ENCODE data around the gene DAGLA. TPM values are rescaled to one million over a fixed set of nuclear protein-coding genes. Genes with fewer than 3 reads are reported as not detected.
A peak's percentile ranks its signal among the peaks of the same experiment; 100 is the strongest.

Gene DAGLA
- total RNA-seq, 1 donor: 3.6 TPM

DNA sequence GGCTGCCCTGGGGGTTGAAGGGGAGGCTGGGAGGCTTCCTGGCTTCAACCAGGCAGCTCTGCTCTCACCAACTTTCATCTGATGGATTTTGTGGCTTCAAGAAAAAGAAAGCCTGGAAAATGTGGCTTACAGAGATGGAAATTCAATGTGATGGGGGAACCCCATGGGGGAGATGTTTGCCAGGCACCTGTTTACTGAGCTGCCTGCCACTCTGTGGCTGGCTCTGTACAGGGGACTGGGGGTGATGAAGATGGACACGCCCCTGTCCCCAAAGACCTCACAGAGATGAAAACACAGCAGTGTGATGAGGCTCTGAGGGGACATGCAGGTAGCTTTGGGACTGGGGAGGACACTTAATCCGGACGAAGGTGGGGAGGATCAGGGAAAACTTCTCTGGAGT, 102.1 kb downstream of the DAGLA start:
- Histone ChIP-seq H3K27ac (ENCODE audit: low read depth, low read length) (no peak overlapping the region), H3K36me3 (ENCODE audit: insufficient read depth, low read length) (peaks cover 16% of the 10 kb centered on the region)
- no peak for TF ChIP-seq CTCF (IDR thresholded peaks at IDR 0.05; ENCODE audit: extremely low read depth, low read depth, low read length)

GRCh38 chr11:61782841-61783240, 102.7 kb downstream of the DAGLA start:
- peak; percentile 78 for DNase-seq (ENCODE audit: insufficient read length, low spot score, missing footprints)
- H3K9me3 ChIP-seq (ENCODE audit: low read depth, low read length): no peaks in the 10 kb centered on the region
- H3K36me3 ChIP-seq (ENCODE audit: insufficient read depth, low read length): peaks cover 22% of the 10 kb centered on the region
- H3K27ac ChIP-seq (ENCODE audit: low read depth, low read length): no peak overlapping the region
- H2AFZ ChIP-seq (ENCODE audit: low read length): no peak overlapping the region
- H3K79me2 ChIP-seq (ENCODE audit: insufficient read depth, low read length): no peaks in the 10 kb centered on the region
- no peaks in the 10 kb centered on the region for H3K27me3 ChIP-seq (ENCODE audit: insufficient read depth, low read length)
- TF ChIP-seq CTCF (IDR thresholded peaks at IDR 0.05; ENCODE audit: extremely low read depth, low read depth, low read length): no peak
- H3K4me2 ChIP-seq (ENCODE audit: insufficient read depth, low read length): no peak overlapping the region
- H3K4me1 ChIP-seq (ENCODE audit: insufficient read depth, low read length): no peaks in the 10 kb centered on the region
- no peak overlapping the region for H3K4me3 ChIP-seq (ENCODE audit: insufficient read depth, low read length)
- peaks cover 3% of the 10 kb centered on the region for H4K20me1 ChIP-seq (ENCODE audit: insufficient read depth, low read length)

More for the DNA sequence above, 102.1 kb downstream of the DAGLA start:
- Histone ChIP-seq H3K4me1 (ENCODE audit: insufficient read depth, low read length) (no peaks in the 10 kb centered on the region), H3K4me3 (ENCODE audit: insufficient read depth, low read length) (no peak overlapping the region), H3K4me2 (ENCODE audit: insufficient read depth, low read length) (no peak overlapping the region), H3K79me2 (ENCODE audit: insufficient read depth, low read length) (no peaks in the 10 kb centered on the region), H3K27me3 (ENCODE audit: insufficient read depth, low read length) (no peaks in the 10 kb centered on the region), H3K9me3 (ENCODE audit: low read depth, low read length) (no peaks in the 10 kb centered on the region), H2AFZ (ENCODE audit: low read length) (no peak overlapping the region), H4K20me1 (ENCODE audit: insufficient read depth, low read length) (no peaks in the 10 kb centered on the region)
- no peak for DNase-seq (ENCODE audit: insufficient read length, low spot score, missing footprints)

DNA sequence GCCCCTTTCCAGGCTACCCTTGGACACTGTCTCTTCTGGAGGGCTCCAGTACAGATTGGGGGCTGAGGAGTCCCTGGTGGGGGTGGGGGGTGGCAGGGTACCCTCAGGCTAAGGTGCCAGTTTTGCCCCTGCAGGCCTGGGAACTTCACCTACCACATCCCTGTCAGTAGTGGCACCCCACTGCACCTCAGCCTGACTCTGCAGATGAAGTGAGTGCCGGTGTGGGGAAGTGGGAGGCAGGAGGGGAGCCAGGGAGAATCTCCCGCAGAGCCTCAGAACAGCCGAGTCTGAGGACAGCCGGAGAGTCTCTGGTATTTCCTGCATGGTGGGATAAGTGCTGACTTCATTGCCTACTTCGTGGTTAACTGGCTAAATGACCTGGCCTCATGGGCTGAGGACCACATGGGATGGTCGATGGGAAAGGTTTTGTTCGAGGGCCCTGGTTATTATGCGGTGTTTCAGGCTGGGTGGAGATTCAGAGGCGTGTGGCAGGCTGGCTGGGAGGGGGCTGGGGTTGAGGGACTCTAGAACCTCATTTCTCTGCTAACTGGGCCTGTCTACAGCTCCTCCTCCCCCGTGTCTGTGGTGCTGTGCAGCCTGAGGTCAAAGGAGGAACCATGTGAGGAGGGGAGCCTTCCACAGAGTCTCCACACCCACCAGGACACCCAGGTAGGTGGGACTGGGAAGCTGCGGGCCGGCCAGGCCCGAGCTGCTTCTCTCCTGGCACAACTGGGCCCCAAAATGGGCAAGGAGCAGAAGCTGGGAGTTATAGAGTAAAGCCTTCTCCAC, 103.7 kb downstream of the DAGLA start:
- no peak for TF ChIP-seq CTCF (IDR thresholded peaks at IDR 0.05; ENCODE audit: extremely low read depth, low read depth, low read length)
- Histone ChIP-seq H4K20me1 (ENCODE audit: insufficient read depth, low read length) (peaks cover 5% of the 10 kb centered on the region), H3K4me3 (ENCODE audit: insufficient read depth, low read length) (no peak overlapping the region), H3K4me1 (ENCODE audit: insufficient read depth, low read length) (no peaks in the 10 kb centered on the region), H3K36me3 (ENCODE audit: insufficient read depth, low read length) (peaks cover 33% of the 10 kb centered on the region), H3K27me3 (ENCODE audit: insufficient read depth, low read length) (no peaks in the 10 kb centered on the region), H3K4me2 (ENCODE audit: insufficient read depth, low read length) (no peak overlapping the region), H3K79me2 (ENCODE audit: insufficient read depth, low read length) (no peaks in the 10 kb centered on the region), H2AFZ (ENCODE audit: low read length) (no peak overlapping the region), H3K27ac (ENCODE audit: low read depth, low read length) (no peak overlapping the region), H3K9me3 (ENCODE audit: low read depth, low read length) (no peaks in the 10 kb centered on the region)
- peak; percentile 90 for DNase-seq (ENCODE audit: insufficient read length, low spot score, missing footprints)

GRCh38 chr11:61784506-61784805, 104.3 kb downstream of the DAGLA start:
- H3K27me3 ChIP-seq (ENCODE audit: insufficient read depth, low read length): no peaks in the 10 kb centered on the region

More at GRCh38 chr11:61784506-61784805, 104.3 kb downstream of the DAGLA start:
- no peak for TF ChIP-seq CTCF (IDR thresholded peaks at IDR 0.05; ENCODE audit: extremely low read depth, low read depth, low read length)
- H3K4me2 ChIP-seq (ENCODE audit: insufficient read depth, low read length): no peak overlapping the region
- H3K27ac ChIP-seq (ENCODE audit: low read depth, low read length): no peak overlapping the region
- no peak overlapping the region for H3K4me3 ChIP-seq (ENCODE audit: insufficient read depth, low read length)
- DNase-seq (ENCODE audit: insufficient read length, low spot score, missing footprints): peak; percentile 80
- H2AFZ ChIP-seq (ENCODE audit: low read length): no peak overlapping the region
- peaks cover 1% of the 10 kb centered on the region for H3K79me2 ChIP-seq (ENCODE audit: insufficient read depth, low read length)
- no peaks in the 10 kb centered on the region for H3K4me1 ChIP-seq (ENCODE audit: insufficient read depth, low read length)
- peaks cover 38% of the 10 kb centered on the region for H3K36me3 ChIP-seq (ENCODE audit: insufficient read depth, low read length)
- no peaks in the 10 kb centered on the region for H3K9me3 ChIP-seq (ENCODE audit: low read depth, low read length)
- H4K20me1 ChIP-seq (ENCODE audit: insufficient read depth, low read length): peaks cover 5% of the 10 kb centered on the region

Data from osteoblast (primary cell).